Stimulated activated CD8-positive, alpha-beta memory T cell treated with anti-CD3 and anti-CD28 coated beads, Interleukin-12 subunit alpha, Interleukin-12 subunit beta, amount 100 ng/mL, for 4 hours (primary cell): ENCODE measurements around the gene LAMA5.

ENCODE experiments used
- DNase-seq: peaks from one replicate; pipeline ENCODE4 v3.0.0-alpha.2; 2020; ENCODE audit warnings: low read depth

The LAMA5 gene

GRCh38 chr20:62313021-62313420 lies 54.1 kb downstream of the LAMA5 start:
- no peak for DNase-seq

GRCh38 chr20:62312662-62312977 lies 54.5 kb downstream of the LAMA5 start:
- DNase-seq = no peak

DNA sequence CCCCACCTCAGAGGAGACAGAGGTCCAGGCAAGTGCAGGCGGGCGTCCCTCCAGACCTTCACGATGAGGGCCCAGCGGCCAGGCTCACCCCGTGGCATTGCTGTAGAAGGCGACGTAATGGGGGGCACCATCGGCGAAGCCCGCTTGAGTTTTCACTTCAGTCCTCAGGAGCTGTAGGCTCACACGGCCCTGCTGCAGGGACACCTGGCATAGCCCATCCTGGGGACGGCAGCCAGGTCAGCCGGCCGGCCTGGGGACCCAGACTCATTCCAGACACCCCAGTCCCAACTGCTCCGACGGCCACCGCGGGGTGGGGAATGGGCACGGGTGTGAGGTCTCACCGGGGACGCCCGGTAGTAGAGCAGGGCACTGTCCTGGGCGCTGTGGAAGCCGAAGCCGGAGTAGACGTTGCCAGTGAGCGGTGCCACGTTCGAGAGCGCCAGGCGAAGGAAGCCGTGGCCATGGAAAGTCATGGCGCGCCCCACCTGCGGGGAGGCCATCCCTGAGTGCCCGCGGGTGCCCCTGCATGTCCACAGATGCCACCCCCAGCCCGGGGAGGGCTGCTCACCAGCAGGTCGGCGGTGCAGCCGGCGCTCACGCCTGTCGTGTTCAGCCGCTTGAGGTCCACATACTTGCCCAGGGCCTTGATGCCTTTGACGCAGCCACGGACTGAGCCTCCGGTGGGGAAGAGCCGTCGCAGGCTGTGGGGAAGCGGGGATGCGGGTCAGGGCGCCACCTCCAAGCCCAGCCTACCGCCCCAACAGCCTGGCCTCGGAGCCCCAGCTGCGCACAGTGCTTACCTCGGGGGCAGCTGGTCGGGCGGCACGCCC lies 55.1 kb downstream of the LAMA5 start:
- no peak for DNase-seq

- no peak for DNase-seq
Measured at GRCh38 chr20:62311150-62311549, 56.0 kb downstream of the LAMA5 start.

DNA sequence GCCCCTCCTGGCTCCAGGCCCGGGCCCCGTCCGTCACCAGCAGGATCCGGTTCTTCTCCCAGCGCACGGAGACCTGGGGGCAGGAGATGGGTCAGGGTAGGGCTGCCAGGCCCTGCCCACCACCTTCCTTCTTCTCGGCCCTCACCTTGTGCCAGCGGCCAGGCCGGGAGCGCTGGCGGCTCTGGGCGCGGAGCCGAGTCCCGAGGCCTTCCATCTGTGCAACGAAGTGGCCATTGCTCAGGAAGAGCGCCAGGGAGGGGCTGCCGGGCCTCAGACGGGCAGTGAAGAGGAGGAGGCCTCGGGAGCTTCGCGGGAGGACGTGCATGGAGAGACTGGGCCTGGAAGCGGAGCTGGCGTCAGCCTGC lies 56.4 kb downstream of the LAMA5 start:
- no peak for DNase-seq

GRCh38 chr20:62309947-62310756 lies 57.0 kb downstream of the LAMA5 start:
- DNase-seq = no peak

DNA sequence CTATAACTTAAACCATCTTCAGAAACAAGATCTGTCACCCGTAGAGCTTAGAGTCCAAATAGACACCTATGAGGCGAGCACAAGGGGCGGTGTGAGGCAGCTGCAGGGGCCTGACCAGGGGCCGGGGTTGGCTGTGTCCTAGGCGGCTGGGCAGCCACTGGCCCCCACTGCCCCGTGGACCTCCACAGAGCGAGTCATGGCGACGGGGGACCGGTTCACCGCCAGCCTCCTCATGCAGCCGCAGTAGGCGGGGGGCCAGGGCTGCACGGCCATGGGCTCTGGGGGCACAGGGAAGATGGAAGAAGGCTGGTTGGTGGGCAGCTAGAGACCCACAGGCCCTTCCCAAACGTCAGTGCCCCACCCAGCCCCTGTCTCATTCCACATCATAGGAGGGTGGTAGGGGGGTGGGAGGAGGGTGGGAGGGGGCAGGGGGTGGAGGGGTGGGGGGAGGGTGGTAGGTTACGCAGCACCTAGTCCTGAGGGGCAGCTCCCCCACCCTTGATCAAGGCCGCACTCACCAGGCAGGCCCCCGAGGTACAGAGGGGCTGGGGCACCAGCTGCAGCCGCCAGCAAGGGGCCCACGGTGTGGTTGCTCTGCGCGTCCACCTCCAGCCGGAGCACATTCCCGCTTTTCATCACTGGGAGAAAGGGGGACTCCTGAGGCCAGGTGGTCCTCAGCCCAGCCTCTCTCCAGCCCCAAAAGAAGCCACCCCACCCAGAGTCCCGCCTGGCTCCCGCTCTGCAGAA lies 57.7 kb downstream of the LAMA5 start:
- no peak for DNase-seq

- no peak for DNase-seq
Measured at GRCh38 chr20:62308102-62308822, 58.9 kb downstream of the LAMA5 start.

GRCh38 chr20:62307226-62308101 lies 59.6 kb downstream of the LAMA5 start:
- no peak for DNase-seq

- DNase-seq = no peak
Measured at GRCh38 chr20:62306414-62307187, 60.5 kb downstream of the LAMA5 start.

DNA sequence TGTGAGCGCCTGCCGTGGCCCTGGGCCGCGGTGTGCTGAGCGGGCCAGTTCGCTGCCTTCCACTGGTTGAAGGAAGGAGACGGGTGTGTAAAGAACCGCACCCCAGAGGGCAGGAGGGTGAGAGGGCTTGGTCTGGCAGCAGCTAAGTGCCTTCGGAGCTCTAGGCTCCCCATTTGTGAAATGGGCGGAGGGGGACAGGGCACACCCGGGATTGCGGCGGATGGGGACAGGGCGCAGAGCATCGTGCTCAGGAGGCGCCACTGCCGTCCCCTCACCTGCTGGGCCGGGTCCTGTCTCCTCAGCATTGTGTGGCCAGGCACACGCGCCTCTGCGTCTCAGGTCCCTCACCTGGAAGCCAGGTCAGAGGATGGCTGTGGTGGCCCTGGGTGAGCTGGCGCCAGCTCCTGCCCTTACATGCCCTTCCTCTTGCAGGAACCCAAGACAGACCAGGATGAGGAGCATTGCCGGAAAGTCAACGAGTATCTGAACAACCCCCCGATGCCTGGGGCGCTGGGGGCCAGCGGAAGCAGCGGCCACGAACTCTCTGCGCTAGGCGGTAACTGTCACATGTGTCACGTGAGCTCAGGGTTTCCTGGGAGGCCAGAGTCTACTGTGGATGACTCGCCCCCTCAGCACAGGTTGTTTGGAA lies 61.2 kb downstream of the LAMA5 start:
- DNase-seq = no peak

DNA sequence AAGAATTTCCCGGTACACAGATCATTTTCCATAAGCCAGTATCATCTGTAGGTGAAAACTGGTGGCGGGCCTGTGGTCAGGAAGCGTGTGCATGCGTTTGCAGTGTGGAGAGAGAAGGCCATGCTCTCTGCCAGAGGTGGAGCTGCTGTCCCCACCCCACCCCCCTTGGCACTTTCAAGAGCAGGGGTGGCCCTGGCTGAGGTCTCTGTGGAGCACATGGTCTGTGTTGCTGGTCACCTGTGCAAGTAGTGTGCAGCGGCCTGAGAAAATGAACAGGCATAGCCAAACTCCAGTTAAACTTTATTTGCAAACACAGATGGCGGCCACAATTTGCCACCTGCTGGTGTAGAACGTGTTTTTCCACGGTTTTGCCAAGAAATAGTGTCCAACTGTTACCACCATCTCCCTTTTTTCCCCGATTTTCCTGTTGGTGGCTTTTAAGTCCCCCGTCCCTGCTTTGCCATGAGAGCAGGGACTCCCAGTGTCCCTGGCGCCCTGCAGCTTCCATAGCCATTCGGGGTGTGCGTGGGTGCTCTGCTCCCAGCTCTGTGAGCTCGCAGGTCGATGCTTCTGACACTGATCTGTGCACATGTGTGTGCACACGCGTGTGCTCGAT lies 61.9 kb downstream of the LAMA5 start:
- no peak for DNase-seq

- no peak for DNase-seq
Measured at GRCh38 chr20:62304331-62305148, 62.6 kb downstream of the LAMA5 start.

- no peak for DNase-seq
Measured at GRCh38 chr20:62303340-62304226, 63.5 kb downstream of the LAMA5 start.

DNA sequence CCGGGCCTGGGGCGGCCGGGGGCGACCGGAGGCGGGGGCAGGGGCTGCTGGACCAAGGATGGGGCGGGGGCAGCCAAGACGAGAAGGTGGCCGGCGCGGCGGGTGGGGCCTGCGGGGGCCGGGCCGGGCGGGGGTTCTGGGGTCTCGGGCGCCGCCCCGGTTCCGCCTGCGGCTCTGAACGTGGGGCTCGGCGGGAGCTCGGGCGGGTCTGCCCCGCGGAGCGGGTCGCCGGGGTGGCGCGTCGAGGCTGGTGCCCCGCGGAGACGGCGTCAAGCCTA lies 64.1 kb downstream of the LAMA5 start:
- no peak for DNase-seq

- DNase-seq = peak; percentile 97
Measured at GRCh38 chr20:62302341-62303061, 64.6 kb downstream of the LAMA5 start, which contains the start of gene ADRM1. ADRM1 (plus strand) TSS chr20:62302997; CDS start chr20:62303569, 572 bp downstream.

- peak; percentile 71 for DNase-seq
Measured at GRCh38 chr20:62301773-62302340, 65.3 kb downstream of the LAMA5 start.
